K562 (cell line): ENCODE data around the gene IRF2BP2. TPM values are rescaled to one million over a fixed set of nuclear protein-coding genes. Genes with fewer than 3 reads are reported as not detected.
A peak's percentile ranks its signal among the peaks of the same experiment; 100 is the strongest.

ENCODE experiments used
- ATAC-seq: fragments of 200-7000 bp; cut with Tn5 transposase; 3 replicates; pipeline ENCODE4 v1.9.1; 2020; ENCODE audit warnings: moderate library complexity
- BruUV-seq: library from RNA; stranded (reverse); fragments of 400-500 nt; replicated peaks from 2 replicates; lab custom pipeline; 2021; lab: Mats Ljungman, UMichigan
- CTCF ChIA-PET: fragments of 300-600 bp; formaldehyde crosslinking; extraction: SDS; loops from one replicate; lab custom pipeline; 2021; ENCODE audit warnings: low intra/inter-chr PET ratio; lab: Yijun Ruan, JAX
- POLR2A ChIA-PET: fragments of 300-600, 350-650 bp; sonication (Branson Sonifier 250); formaldehyde crosslinking; extraction: SDS; loops from one replicate; lab custom pipeline; 2021; ENCODE audit warnings: antibody characterized with exemption, inconsistent platforms; lab: Yijun Ruan, JAX
- DNase-seq, 4 experiments: peaks; one replicate each; pipeline versions ENCODE4 v3.0.0 to v3.0.0-alpha.2; 2011 to 2018; ENCODE audit warnings: low spot score in 3 of 4, mixed read lengths in 3 of 4; ENCODE audit errors: extremely low read depth in 1 of 4
- FAIRE-seq: peaks from 2 replicates; lab custom pipeline; 2011; peaks lifted over from hg19 to GRCh38; lab: Jason Lieb, UNC
- H2AFZ ChIP-seq: 2 replicates; pipeline ENCODE4 v1.6.0; 2011; ENCODE audit warnings: low read depth, low read length, control low read depth, inconsistent platforms
- H3K27ac ChIP-seq: fragments of 200-600 bp; 3 replicates; pipeline ENCODE4 v1.8.0; 2011; ENCODE audit warnings: low read depth, mild to moderate bottlenecking, control low read depth, inconsistent platforms, low read length, moderate library complexity, mixed read lengths; ENCODE audit errors: extremely low read depth
- H3K27me3 ChIP-seq, 2 experiments: fragments of 300-600 bp in 1 of 2; 2 replicates in 1 of 2; 3 replicates in 1 of 2; pipeline versions ENCODE4 v1.6.0 to v1.8.0; 2011; ENCODE audit warnings: inconsistent platforms in 2 of 2, low read length in 2 of 2, mild to moderate bottlenecking in 1 of 2, mixed read lengths in 1 of 2, moderate library complexity in 1 of 2; ENCODE audit not compliant: control insufficient read depth in 2 of 2, insufficient read depth in 2 of 2
- H3K36me3 ChIP-seq: fragments of 300-600 bp; 3 replicates; pipeline ENCODE4 v1.8.0; 2011; ENCODE audit warnings: mild to moderate bottlenecking, low read length, inconsistent platforms; ENCODE audit not compliant: control insufficient read depth, insufficient read depth
- H3K4me1 ChIP-seq, 2 experiments: fragments of 200-600 bp in 1 of 2; replicated peaks in 1 of 2; 2 replicates in 1 of 2; 3 replicates in 1 of 2; pipeline versions ENCODE4 v1.5.1 to v1.8.0; 2011; ENCODE audit warnings: inconsistent platforms in 2 of 2, low read length in 2 of 2, mild to moderate bottlenecking in 1 of 2, mixed read lengths in 1 of 2, moderate library complexity in 1 of 2; ENCODE audit not compliant: control insufficient read depth in 2 of 2, insufficient read depth in 2 of 2
- H3K4me2 ChIP-seq: 2 replicates; pipeline ENCODE4 v1.6.1; 2011; ENCODE audit warnings: low read length, control low read depth, inconsistent platforms, mixed read lengths; ENCODE audit not compliant: insufficient read depth
- H3K4me3 ChIP-seq: fragments of 200-600 bp; sonication (generic), shearing (Covaris generic); 2 replicates; pipeline ENCODE4 v1.5.1; 2016; ENCODE audit warnings: control low read depth, inconsistent platforms
- H3K79me2 ChIP-seq: fragments of 200-600 bp; 3 replicates; pipeline ENCODE4 v1.8.0; 2011; ENCODE audit warnings: low read length, inconsistent platforms; ENCODE audit not compliant: control insufficient read depth, insufficient read depth
- H3K9ac ChIP-seq, 2 experiments: 2 replicates each; pipeline versions ENCODE4 v1.6.0 to v1.6.1; 2011; ENCODE audit warnings: low read depth in 2 of 2, low read length in 2 of 2, control low read depth in 1 of 2, inconsistent platforms in 1 of 2, mild to moderate bottlenecking in 1 of 2, mixed read lengths in 1 of 2; ENCODE audit not compliant: insufficient read depth in 1 of 2
- H3K9me1 ChIP-seq: one replicate; pipeline ENCODE4 v1.6.0; 2011; ENCODE audit warnings: inconsistent platforms, mild to moderate bottlenecking, low read length, moderate library complexity; ENCODE audit not compliant: control insufficient read depth, insufficient read depth
- H3K9me3 ChIP-seq: replicated peaks from 2 replicates; pipeline ENCODE4 v1.5.1; 2011; ENCODE audit warnings: low read depth, low read length, inconsistent platforms; ENCODE audit not compliant: control insufficient read depth, insufficient read depth
- H4K20me1 ChIP-seq: replicated peaks from 2 replicates; pipeline ENCODE4 v1.6.1; 2011; ENCODE audit warnings: low read length, inconsistent platforms, mixed read lengths; ENCODE audit not compliant: control insufficient read depth, insufficient read depth
- CREB5 ChIP-seq: fragments of 250-450 bp; sonication (Bioruptor Pico); IDR thresholded peaks from 2 replicates; pipeline ENCODE4 v1.5.0; 2020; ENCODE audit warnings: mild to moderate bottlenecking
- CUX1 ChIP-seq: fragments of 200-800 bp; sonication (Bioruptor generic); IDR thresholded peaks from 2 replicates; pipeline ENCODE4 v1.6.1; 2016; ENCODE audit warnings: missing genetic modification characterization, missing compliant biosample characterization
- FOSL1 ChIP-seq: fragments of 200-800 bp; sonication (Bioruptor generic); conservative IDR thresholded peaks from 2 replicates; pipeline ENCODE4 v1.6.1; 2016; ENCODE audit warnings: missing genetic modification characterization, missing compliant biosample characterization
- IRF1 ChIP-seq: sonication (generic); formaldehyde crosslinking; IDR thresholded peaks from 2 replicates; pipeline ENCODE4 v1.8.0; 2022; ENCODE audit warnings: missing genetic modification reagents, mild to moderate bottlenecking, borderline replicate concordance
- MTF1 ChIP-seq: fragments of 250-450 bp; sonication (Bioruptor Pico); IDR thresholded peaks from 2 replicates; pipeline ENCODE4 v1.9.0; 2021; ENCODE audit warnings: moderate library complexity, mild to moderate bottlenecking, inconsistent platforms, borderline replicate concordance
- ZNF518B ChIP-seq: fragments of 250-450 bp; sonication (Bioruptor Pico); IDR thresholded peaks from 2 replicates; pipeline ENCODE4 v1.5.0; 2021; ENCODE audit warnings: mild to moderate bottlenecking, moderate library complexity
- WGBS: fragments of 100-300 bp; shearing (Covaris generic); methylation state at CpG from one replicate; pipeline ENCODE4 v1.1.6; 2016; ENCODE audit warnings: low coverage, mixed read lengths; ENCODE audit not compliant: insufficient coverage; ENCODE audit errors: missing lambda C conversion rate; 5-methylcytosine and 5-hydroxymethylcytosine counted together
- in situ Hi-C: fragments of 300-500 bp; cut with MboI; formaldehyde crosslinking; loops from 4 replicates; pipeline ENCODE4 v1.15.0; 2018; ENCODE audit warnings: inconsistent platforms, mixed read lengths
- intact Hi-C: fragments of 100-400 bp; cut with micrococcal nuclease; formaldehyde crosslinking; loops from 2 replicates; pipeline ENCODE4 v1.14.2; 2022
- polyA plus RNA-seq, 8 experiments: library from polyadenylated mRNA; depleted of rRNA in 4 of 8; stranded (reverse) in 5 of 8; unstranded in 3 of 8; fragments of >200 nt; fragmentation: Nextera tagmentation in 2 of 8; fragmentation: Illumina TruSeq in 1 of 8; extraction: Ambion mirVana in 2 of 8; extraction: Trizol in 1 of 8; gene quantifications; 2 replicates each; pipeline versions ENCODE4 v1.2.1 to v1.2.3, GENCODE V29; 2011 to 2014; ENCODE audit warnings: inconsistent platforms in 1 of 8, missing spikeins in 1 of 8
- total RNA-seq, 7 experiments: library from RNA; depleted of rRNA in 6 of 7; stranded (reverse); fragments of >200 nt in 6 of 7; fragmentation: Illumina TruSeq in 2 of 7; extraction: Trizol in 2 of 7; gene quantifications; 2 replicates each; pipeline versions ENCODE4 v1.2.1 to v1.2.3, GENCODE V29; 2011 to 2021; ENCODE audit warnings: low replicate concordance in 1 of 7

IRF2BP2 gene
- total and polyA plus RNA-seq, 9 of the 15 experiments (the other 6 are each of a cell fraction or from before 2014, with no cell fraction given) = 7.7 to 68.6 (median 22.1) TPM

- TF ChIP-seq CREB5 (peak; percentile 14; the same call in 1 of the 2 replicates), IRF1 (CRISPR knock-in tag) (0 out of 2 replicates have a peak, but pooled peaks have one; percentile 70)
- TF ChIP-seq, all 486 proteins: peak for 42
Observed at GRCh38 chr1:234611847-234612351, 1.9 kb upstream of the IRF2BP2 start (continued).

- Histone ChIP-seq H4K20me1 (peaks cover 15% of the 10 kb centered on the region; the same call in 1 of the 2 replicates), H3K4me3 (no peak overlapping the region), H3K9ac (peak overlapping the region; percentile 85 to 89), H3K9me1 (no peaks in the 10 kb centered on the region), H3K27me3 (no peaks in the 10 kb centered on the region), H2AFZ (peak overlapping the region; percentile 71), H3K4me2 (peak overlapping the region; percentile 82), H3K27ac (peak overlapping the region; percentile 82), H3K9me3 (no peaks in the 10 kb centered on the region), H3K36me3 (peaks cover 17% of the 10 kb centered on the region; the same call in 2 of the 3 replicates), H3K4me1 (peaks cover 41 to 49% of the 10 kb centered on the region in 2 experiments), H3K79me2 (peaks cover 30% of the 10 kb centered on the region)
- FAIRE-seq (no peak), ATAC-seq (no peak), DNase-seq (peak in 1 of 4 experiments; percentile 57)
- ChIA-PET POLR2A (interaction anchor here (0.6 to 6.1 kb wide), 19 partner anchors 9 to 517 kb away, joined by 3 to 59 read pairs (median 4); partner anchors contain the start of gene TOMM20), CTCF (interaction anchor here (0.6 kb wide), 1 partner anchor 677 kb away, joined by 3 read pairs; no protein-coding TSS in a partner anchor)
- in situ Hi-C loops (loop anchor here (5.0 to 10.0 kb wide), 2 partner anchors 113 to 266 kb away; no protein-coding TSS in a partner anchor), intact Hi-C loops (loop anchor here (5.0 kb wide), 2 partner anchors 66 to 361 kb away; no protein-coding TSS in a partner anchor)
- BruUV-seq = no TSS peak
- WGBS = 60% methylated on average over 19 of the region's 22 CpGs
- TF ChIP-seq FOSL1 (tag) = no peak
- 0 out of 2 replicates have a peak, but pooled peaks have one; percentile 13 for TF ChIP-seq CUX1
- no peak for TF ChIP-seq ZNF518B (CRISPR knock-in tag)
- TF ChIP-seq MTF1 (CRISPR knock-in tag) = no peak
Observed at GRCh38 chr1:234611225-234611846, 1.4 kb upstream of the IRF2BP2 start.
